GM21619 (cell line): Measurements from ENCODE around the gene ACSS2.

Experiments used
- ATAC-seq: cut with Tn5 transposase; IDR thresholded peaks from one replicate; pipeline ENCODE4 v1.9.1; 2021; ENCODE audit not compliant: unreplicated experiment

The ACSS2 gene

DNA sequence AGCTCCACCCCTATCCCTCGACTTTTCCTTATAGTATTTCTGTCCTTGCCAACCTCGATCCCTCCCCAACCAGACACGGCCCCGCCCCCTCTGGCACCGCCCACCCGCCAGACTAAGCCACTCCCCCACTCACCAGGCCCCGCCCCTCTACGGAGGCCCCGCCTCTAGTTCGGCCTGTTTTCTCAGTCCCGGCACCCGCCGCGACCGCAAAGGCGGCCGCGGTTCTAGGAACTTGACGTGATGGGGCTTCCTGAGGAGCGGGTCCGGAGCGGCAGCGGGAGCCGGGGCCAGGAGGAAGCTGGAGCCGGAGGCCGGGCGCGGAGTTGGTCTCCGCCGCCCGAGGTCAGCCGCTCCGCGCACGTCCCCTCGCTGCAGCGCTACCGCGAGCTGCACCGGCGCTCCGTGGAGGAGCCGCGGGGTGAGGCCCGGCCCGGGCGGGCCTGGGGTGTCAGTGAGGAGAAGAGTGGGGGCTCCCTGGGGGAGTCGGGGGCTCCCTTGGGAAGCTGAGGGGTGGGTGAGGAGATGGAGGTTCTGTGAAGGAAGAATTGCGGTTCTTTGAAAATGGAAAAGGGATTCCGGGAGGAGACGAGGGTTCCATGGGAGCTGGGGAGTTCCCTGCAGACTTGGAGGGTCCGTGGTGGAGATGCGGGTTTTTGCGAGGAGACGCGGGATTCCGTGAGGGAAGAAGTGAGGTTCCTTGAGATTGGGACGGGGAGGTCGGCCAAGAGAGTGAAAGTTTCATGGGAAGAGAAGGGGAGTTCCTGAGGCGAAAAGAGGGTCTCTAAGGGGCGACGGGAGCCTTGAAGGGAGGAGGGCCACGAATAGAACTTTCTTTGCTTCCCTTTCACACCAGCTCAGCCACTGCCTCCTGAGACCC lies at the start of gene ACSS2:
Gene ACSS2 (plus strand): TSS at position 207 of the 877 bp plus-strand sequence. CDS start 34 bp downstream, at position 241.
- peak; percentile 57 for ATAC-seq

DNA sequence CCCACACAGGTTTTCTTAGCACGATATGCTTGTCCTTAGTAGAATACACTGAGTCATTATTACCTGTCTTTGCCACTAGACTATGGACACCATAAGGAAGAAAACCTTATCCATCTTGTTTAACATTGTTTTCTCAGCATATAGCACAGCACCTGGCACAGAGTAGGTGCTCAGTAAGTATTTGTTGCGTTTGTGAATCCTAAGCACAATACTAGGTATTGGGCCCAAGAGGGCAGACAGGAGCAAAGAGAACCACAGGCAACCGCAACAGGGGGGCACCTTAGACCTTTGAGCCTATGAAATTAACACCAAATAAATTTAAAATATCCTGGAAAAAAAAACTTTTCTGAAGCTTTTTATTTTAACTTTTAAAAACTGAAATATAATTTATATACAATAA lies 47.2 kb upstream of the ACSS2 start:
- no peak for ATAC-seq

- no peak for ATAC-seq
Observed at GRCh38 chr20:34831936-34832335, 44.5 kb upstream of the ACSS2 start.

- no peak for ATAC-seq
Observed at GRCh38 chr20:34834459-34834893, 41.9 kb upstream of the ACSS2 start.

DNA sequence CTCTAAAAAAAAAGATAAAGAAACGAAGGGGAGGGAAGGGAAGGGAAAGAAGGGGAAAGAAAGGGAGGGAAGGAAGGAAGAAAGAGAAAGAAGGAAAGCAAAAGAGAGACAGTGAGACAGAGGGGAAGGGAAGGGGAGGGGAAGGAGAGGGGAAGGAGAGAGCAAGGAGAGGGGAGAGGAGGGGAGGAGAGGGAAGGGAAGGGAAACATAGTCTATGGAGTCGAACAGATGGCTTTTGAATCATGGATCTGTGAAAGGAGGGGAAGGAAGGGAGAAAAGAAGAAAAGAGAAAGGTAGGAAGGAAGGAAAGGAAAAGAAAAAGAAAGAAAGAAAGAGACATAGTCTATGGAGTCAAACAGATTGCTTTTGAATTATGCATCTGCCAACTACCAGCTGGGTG lies 34.3 kb upstream of the ACSS2 start:
- ATAC-seq: no peak

- ATAC-seq: no peak
Observed at GRCh38 chr20:34843421-34843820, 33.0 kb upstream of the ACSS2 start.

DNA sequence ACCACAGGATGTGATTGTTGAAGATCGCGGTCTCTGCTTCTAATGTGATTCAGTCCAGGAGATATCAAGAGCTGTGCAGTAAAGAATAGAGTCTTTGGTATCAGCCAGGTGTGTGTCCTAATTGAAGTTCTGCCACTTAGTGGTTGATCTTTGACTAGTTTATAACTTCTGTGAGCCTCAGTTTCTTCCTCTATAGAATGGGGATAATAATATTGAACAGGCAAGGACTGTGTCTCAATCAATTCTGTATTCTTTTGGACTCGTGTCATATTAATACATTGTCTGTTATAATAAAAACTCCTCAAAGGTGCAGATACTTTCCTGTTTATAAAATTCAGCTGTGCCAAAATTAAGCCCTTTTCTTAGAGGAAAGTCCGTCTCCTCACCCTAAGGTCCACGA lies 27.8 kb upstream of the ACSS2 start:
- no peak for ATAC-seq

DNA sequence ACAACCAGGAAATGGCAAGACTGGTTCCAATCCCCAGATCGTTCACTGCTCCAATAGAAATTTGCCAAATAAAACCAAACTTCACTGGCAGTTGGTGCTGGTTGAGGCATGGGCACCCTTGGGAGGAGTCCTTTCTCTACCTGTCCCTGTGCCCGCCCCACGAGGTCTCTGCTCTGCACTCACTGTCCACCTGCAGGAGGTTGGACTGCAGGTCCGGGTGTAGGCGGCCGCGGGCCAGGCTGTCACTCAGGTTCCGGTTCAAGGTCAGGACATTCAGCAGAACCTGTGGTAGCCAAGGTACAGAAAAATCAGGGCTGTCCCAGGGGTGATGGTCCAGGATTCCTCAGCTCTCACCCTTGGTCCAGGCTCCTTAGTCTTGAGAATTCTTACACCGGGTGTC lies 26.6 kb upstream of the ACSS2 start:
- ATAC-seq: no peak

DNA sequence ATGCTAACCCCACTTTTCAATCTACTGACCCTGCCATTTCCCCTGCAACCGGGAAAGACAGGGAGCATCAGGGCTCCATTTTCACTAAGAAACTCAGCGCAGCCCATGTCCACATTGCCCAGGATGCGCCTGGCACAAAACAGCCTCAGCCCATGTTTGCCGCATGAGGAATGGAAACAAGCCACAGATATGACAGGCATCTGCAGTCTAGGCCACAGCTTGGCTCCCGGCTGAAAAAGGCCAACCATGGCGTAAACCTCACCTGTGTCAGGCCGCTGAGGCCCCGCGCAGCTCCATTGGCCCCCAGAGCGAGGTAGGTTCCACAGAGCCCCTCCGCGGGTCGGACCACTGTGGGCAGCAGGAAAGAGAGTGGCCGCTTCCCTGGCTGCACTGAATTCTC lies 25.4 kb upstream of the ACSS2 start:
- ATAC-seq: no peak

GRCh38 chr20:34852298-34852697 lies 24.1 kb upstream of the ACSS2 start:
- no peak for ATAC-seq

DNA sequence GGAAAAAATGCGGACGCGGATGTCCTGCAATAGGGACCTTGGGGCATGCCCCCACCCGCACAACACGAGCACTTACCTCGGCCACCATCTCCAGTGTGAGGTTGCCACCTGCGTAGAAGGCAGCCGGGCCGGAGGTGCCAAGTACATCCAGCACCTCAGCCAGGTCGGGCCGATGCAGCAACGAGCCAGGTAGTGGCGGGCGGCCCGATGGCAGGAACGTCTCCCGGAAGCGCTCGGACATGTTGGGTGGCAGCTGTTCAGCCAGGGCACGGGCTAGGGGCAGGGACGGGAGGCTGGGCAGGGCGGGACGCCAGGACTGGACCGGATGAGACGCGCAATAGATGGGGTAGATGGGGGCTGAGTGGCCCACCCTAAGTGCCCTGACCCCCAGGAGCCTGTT lies 17.0 kb upstream of the ACSS2 start:
- no peak for ATAC-seq

DNA sequence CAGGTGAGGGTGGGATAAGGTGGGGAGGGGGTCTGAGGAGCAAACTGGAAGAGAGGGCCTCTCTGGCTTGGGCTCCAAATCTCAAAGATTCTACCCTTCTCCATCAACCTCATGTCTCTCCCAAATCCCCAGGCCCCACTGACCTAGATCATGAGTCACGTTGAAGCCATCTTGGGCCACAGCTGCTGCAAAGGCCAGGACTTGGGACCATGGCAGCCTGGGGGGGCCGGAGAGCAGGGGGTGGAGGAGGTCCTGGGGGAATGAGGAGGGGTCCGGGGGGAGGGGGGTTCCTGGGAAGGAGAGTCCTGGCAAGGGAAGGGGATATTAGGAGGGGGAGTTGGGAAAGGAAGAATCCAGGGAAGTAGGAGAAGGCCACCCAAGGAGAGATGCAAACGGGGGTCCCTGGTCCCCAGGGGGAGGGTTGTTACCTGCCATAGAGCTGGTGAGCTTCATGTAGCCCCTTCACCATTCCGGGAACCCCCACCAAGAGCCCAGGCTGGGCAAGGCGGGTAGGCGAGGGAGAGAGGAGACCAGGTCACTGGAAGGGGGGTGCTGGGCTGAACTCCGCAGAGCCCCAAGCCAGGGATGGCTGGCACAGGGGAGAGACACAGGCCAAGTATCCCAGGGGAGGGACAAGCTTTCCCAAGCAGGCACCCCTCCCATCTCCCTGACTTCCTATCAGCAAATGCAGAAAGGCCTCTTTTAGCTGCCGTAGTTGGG lies 16.4 kb upstream of the ACSS2 start:
- no peak for ATAC-seq

DNA sequence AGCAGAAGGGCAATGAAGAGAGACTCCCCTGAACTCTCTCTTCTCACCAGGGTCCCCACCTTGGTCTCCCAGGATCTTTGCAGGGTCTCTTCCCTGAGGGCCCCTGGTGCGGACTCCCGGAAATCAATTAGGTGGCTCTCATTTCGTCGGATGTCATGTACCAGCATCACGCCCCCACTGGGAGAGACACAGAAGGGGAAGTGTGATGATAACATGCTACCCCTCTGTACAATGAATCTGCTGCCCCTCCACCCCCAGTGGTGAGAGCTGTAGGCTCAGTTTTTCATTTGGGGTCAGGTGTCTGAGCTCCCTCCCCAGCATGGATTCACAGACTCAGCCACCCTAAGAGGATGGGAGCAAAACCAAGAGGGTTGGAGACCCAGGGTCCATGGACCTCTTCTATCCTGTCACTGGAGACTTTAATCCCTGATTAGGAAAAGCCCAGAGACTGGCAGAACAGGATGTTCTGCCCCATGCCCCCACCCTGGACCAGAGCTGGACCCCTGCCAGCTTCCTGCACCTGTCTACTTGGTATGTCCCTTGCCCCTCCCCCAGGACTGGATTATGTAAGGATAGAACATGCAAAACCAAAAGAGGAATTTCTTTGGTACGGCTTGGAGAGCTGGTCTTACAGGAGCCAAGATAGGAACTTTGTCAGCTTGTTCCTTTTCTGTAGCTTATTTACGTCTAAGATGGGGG lies 14.9 kb upstream of the ACSS2 start:
- no peak for ATAC-seq

DNA sequence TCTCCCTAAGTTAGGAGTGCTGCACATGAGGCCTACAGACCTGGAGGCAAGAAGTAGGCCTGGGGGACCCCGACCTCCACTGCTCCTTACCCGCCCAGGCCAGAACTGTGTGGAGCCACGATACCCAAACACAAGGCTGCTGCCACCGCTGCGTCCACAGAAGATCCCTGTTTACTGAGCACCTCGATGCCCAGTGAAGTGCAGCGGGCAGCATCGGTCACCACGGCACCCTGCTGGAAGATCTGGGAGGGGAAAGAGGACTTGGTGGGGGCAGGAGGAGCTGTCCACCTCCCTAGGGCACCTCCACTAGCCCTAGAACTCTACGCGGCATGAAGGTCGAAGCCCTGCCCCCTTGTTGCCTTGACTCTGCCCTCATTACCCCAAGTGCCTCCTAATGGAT lies 13.7 kb upstream of the ACSS2 start:
- ATAC-seq: no peak

- ATAC-seq: no peak
Observed at GRCh38 chr20:34863421-34863965, 12.9 kb upstream of the ACSS2 start.

DNA sequence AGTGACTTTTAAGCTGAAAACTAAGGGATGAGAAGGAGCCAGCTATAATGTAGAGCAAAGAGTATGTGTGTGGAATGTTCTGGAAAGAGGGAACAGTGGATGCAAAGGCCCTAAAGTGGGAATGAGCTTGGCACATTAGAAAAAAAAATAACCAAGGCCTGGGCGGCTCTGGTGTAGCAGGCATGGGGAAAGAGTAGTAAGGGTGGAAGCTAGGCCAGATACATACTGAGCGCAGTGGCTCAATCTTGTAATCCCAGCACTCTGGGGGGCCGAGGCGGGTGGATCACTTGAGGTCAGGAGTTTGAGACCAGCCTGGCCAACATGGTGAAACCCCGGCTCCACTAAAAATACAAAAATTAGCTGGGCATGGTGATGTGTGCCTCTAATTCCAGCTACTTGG lies 12.2 kb upstream of the ACSS2 start:
- ATAC-seq: no peak

DNA sequence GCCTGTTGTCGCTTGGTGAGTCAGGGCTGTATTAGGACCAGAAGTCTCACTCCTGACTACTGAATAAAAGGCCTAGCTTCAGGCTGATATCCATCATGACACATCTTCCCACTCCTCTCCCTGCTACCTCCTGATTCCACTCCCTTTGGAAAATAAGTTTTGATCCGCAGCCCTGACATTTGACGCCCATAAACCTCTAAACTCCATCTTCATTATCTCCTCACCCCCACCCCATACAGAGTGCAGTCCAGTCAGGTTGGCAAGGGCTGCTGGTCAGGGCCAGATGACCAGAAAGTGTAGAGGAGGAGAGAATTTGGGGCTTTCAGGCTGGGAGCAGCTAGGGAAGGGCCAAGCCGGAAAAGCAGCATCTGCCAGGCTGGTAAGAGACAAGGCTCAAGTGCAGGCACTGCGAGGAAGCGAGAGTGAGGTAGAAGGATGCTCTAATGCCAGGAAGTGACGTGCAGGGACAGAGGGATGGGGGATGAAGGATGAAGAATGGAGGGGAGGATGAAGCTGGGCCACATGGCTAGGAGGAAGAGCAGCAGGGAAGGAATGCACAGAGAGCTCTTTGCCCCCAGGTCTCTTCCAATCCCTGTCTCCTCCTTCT lies 5.0 kb upstream of the ACSS2 start:
- ATAC-seq: no peak

DNA sequence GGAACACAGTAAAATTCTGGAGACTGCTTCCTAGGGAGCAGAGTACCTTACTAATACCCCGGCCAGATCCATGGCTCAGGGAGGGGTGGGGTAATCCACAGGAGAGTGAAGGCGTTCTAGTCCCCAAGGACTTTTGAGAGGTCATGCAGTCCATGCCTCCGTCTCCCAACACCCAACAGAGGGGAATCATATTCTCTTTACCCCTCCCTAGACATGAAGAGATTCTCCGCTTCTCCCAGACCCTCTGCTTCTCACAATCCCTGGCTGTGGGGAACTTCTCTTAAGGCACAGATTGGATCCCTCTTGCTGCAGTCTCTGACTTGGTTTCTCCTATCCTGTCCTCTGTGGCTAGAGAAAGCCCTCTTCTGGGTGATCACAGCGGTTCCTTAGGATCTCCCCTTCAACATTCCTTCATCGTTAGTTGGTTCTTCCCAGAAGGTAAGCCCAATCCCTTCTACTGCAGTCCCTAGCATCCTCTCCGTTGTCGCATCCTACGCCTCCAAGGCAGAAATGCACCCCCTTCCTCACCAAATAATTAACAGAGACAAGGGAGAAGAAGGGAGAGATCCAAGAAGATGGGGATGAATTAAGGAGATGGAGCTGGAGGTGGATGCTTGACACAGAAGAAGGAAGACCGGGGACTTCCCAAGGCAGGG lies 4.3 kb upstream of the ACSS2 start:
- ATAC-seq: no peak

GRCh38 chr20:34872622-34873224 lies 3.7 kb upstream of the ACSS2 start, which contains the start of gene GGT7:
GGT7 (minus strand) TSS chr20:34872856; CDS start chr20:34872815, 41 bp downstream.
- no peak for ATAC-seq

DNA sequence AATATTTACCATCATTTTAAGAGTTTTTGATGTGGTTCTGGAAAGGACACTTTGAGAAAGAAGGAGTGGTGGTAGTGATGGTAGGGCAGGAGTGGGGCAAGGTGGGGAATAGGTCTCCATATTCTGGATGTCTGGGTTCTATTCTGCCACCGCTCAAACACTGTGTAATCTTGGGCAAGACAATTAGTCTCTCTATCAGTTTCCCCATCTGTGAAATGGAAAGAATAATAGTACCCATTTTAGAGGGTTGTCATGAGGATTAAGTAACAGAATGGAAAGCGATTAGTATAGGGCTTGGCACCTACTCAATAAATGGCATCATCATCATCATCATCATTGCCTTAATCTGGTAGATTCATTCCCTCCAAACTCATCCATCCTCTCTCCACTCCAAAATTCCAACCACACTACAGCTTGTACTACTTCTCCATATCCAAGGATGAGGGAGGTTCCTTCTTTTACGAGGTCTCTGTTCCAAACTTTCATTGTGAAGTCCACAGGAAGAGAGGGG lies 2.8 kb upstream of the ACSS2 start:
- no peak for ATAC-seq
